Fibroblast of lung (primary cell): ENCODE data around the gene C21orf91. TPM values are rescaled to one million over a fixed set of nuclear protein-coding genes. Genes with fewer than 3 reads are reported as not detected.

Experiments used
- DNase-seq, 2 donors: peaks; one replicate each; pipeline versions ENCODE4 v3.0.0 to v3.0.0-alpha.2; 2010; ENCODE audit warnings: low read depth in 2 of 2
- H2AFZ ChIP-seq: 2 replicates; pipeline ENCODE4 v1.5.1; 2012; ENCODE audit warnings: low read length, control low read depth, inconsistent platforms
- H3K27ac ChIP-seq: 2 replicates; pipeline ENCODE4 v1.5.1; 2011; ENCODE audit warnings: low read length, control low read depth; ENCODE audit not compliant: insufficient read depth
- H3K27me3 ChIP-seq: 2 replicates; pipeline ENCODE4 v1.5.1; 2011; ENCODE audit warnings: mild to moderate bottlenecking, low read length; ENCODE audit not compliant: control insufficient read depth, insufficient read depth
- H3K36me3 ChIP-seq: 2 replicates; pipeline ENCODE4 v1.5.1; 2011; ENCODE audit warnings: low read length; ENCODE audit not compliant: control insufficient read depth, insufficient read depth
- H3K4me1 ChIP-seq: 2 replicates; pipeline ENCODE4 v1.5.1; 2011; ENCODE audit warnings: low read length; ENCODE audit not compliant: control insufficient read depth, insufficient read depth; ENCODE audit errors: extremely low read depth
- H3K4me2 ChIP-seq: 2 replicates; pipeline ENCODE4 v1.5.1; 2011; ENCODE audit warnings: low read length, control low read depth; ENCODE audit not compliant: insufficient read depth; ENCODE audit errors: extremely low read depth
- H3K4me3 ChIP-seq, 4 experiments: fragments of 200-600 bp in 1 of 4; sonication (generic) in 1 of 4; replicated peaks in 1 of 4; 2 replicates each; pipeline ENCODE4 v1.5.1; 2011 to 2016; ENCODE audit warnings: low read length in 4 of 4, low read depth in 3 of 4, mild to moderate bottlenecking in 3 of 4, control low read depth in 2 of 4, inconsistent platforms in 1 of 4, mixed read lengths in 1 of 4; ENCODE audit not compliant: insufficient read depth in 1 of 4; ENCODE audit errors: control extremely low read depth in 1 of 4
- H3K79me2 ChIP-seq: 2 replicates; pipeline ENCODE4 v1.5.1; 2012; ENCODE audit warnings: mild to moderate bottlenecking, low read length, inconsistent platforms; ENCODE audit not compliant: control insufficient read depth, insufficient read depth
- H3K9ac ChIP-seq: 2 replicates; pipeline ENCODE4 v1.5.1; 2011; ENCODE audit warnings: mild to moderate bottlenecking, low read length, control low read depth; ENCODE audit not compliant: insufficient read depth
- H3K9me3 ChIP-seq: 2 replicates; pipeline ENCODE4 v1.5.1; 2012; ENCODE audit warnings: low read depth, low read length; ENCODE audit not compliant: control insufficient read depth, insufficient read depth
- H4K20me1 ChIP-seq: 2 replicates; pipeline ENCODE4 v1.5.1; 2011; ENCODE audit warnings: low read length; ENCODE audit not compliant: control insufficient read depth, insufficient read depth; ENCODE audit errors: extremely low read depth
- EZH2 ChIP-seq: IDR thresholded peaks from 2 replicates; pipeline ENCODE4 v1.5.1; 2012; ENCODE audit warnings: low read length, control low read depth, mild to moderate bottlenecking; ENCODE audit errors: missing control alignments
- polyA plus RNA-seq, 2 donors: library from polyadenylated mRNA; depleted of rRNA in 1 of 2; stranded (reverse) in 1 of 2; unstranded in 1 of 2; fragments of >200 nt; gene quantifications; 2 replicates each; pipeline ENCODE4 v1.2.1, GENCODE V29; 2011 to 2012; ENCODE audit warnings: missing spikeins in 1 of 2
- total RNA-seq: library from RNA; depleted of rRNA; stranded (reverse); fragments of >200 nt; gene quantifications from 2 replicates; pipeline ENCODE4 v1.2.1, GENCODE V29; 2014
- TF ChIP-seq, protein P1 (sequence below), 2 donors: IDR thresholded peaks in 1 of 2; conservative IDR thresholded peaks in 1 of 2; 1 replicate in 1 of 2; 2 replicates in 1 of 2; pipeline ENCODE4 v1.5.1; 2011 to 2012; ENCODE audit warnings: low read length in 2 of 2, control low read depth in 1 of 2, inconsistent platforms in 1 of 2, low read depth in 1 of 2, mild to moderate bottlenecking in 1 of 2

The C21orf91 gene
- total and polyA plus RNA-seq, 2 donors (not counting 1 experiment from before 2014, with no cell fraction given): 11.0 to 13.9 TPM

DNA sequence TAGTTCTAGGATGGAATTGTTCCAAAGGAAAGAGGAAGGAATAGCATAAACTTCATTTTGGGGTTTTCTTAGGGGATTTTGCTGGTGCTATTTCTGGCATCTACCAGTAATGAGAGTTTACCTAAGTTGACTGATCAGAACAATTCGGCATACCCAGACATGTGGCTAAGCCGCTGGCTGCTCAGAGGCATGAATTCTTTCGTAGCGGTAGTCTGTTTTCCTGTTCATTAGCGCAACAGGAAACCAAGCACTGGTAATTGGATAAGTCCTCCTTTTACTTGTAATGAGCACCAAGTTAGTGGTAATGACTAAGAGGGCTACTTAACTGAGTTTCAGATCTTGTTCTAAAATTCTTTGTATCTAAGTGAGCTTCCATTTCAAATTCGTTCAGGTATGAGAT is 38.6 kb downstream of the C21orf91 start:
- DNase-seq: peak in 1 of 2 donors; percentile 8
- Histone ChIP-seq H3K4me2 (no peak overlapping the region), H2AFZ (no peak overlapping the region), H3K27ac (no peak overlapping the region), H3K9ac (no peak overlapping the region), H3K27me3 (no peaks in the 10 kb centered on the region), H3K79me2 (no peaks in the 10 kb centered on the region), H3K4me3 (no peak overlapping the region), H3K9me3 (no peaks in the 10 kb centered on the region), H4K20me1 (no peaks in the 10 kb centered on the region), H3K36me3 (no peaks in the 10 kb centered on the region), H3K4me1 (no peaks in the 10 kb centered on the region)
- TF ChIP-seq, protein P1, sequence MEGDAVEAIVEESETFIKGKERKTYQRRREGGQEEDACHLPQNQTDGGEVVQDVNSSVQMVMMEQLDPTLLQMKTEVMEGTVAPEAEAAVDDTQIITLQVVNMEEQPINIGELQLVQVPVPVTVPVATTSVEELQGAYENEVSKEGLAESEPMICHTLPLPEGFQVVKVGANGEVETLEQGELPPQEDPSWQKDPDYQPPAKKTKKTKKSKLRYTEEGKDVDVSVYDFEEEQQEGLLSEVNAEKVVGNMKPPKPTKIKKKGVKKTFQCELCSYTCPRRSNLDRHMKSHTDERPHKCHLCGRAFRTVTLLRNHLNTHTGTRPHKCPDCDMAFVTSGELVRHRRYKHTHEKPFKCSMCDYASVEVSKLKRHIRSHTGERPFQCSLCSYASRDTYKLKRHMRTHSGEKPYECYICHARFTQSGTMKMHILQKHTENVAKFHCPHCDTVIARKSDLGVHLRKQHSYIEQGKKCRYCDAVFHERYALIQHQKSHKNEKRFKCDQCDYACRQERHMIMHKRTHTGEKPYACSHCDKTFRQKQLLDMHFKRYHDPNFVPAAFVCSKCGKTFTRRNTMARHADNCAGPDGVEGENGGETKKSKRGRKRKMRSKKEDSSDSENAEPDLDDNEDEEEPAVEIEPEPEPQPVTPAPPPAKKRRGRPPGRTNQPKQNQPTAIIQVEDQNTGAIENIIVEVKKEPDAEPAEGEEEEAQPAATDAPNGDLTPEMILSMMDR (conservative IDR thresholded peaks at IDR 0.05 in 1 of 2, IDR thresholded peaks at IDR 0.05 in 1 of 2; ENCODE audit: low read depth in 1 of 2, low read length in 2 of 2): no peak
- TF ChIP-seq EZH2: no peak

DNA sequence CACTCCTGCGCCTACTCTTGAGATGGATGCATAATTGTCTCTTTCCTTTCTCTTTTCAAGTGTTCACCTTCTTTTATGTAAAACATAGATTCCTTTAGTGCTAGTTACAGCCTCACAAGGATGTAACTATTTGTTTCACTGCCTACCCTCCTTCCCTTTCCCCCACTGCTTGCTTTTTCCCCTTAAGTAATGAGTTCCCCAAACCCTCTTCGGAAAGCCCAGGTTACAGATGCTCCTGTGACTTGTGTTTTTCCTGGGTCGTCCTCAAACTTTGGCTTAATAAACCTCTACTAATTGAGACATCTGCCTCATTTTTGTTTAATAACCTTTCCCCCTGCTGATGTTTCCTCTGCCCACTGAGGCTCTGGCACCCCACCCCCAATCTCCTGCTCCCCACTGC is 39.2 kb downstream of the C21orf91 start:
- no peaks in the 10 kb centered on the region for H4K20me1 ChIP-seq
- TF ChIP-seq EZH2: no peak
- TF ChIP-seq, protein P1 (conservative IDR thresholded peaks at IDR 0.05 in 1 of 2, IDR thresholded peaks at IDR 0.05 in 1 of 2; ENCODE audit: low read depth in 1 of 2, low read length in 2 of 2): no peak
- no peaks in the 10 kb centered on the region for H3K36me3 ChIP-seq
- no peak overlapping the region for H3K4me3 ChIP-seq
- no peaks in the 10 kb centered on the region for H3K79me2 ChIP-seq
- H3K9me3 ChIP-seq: no peaks in the 10 kb centered on the region
- no peak for DNase-seq
- no peaks in the 10 kb centered on the region for H3K4me1 ChIP-seq
- no peak overlapping the region for H3K4me2 ChIP-seq
- H3K27me3 ChIP-seq: no peaks in the 10 kb centered on the region
- no peak overlapping the region for H3K27ac ChIP-seq
- no peak overlapping the region for H2AFZ ChIP-seq
- H3K9ac ChIP-seq: no peak overlapping the region

DNA sequence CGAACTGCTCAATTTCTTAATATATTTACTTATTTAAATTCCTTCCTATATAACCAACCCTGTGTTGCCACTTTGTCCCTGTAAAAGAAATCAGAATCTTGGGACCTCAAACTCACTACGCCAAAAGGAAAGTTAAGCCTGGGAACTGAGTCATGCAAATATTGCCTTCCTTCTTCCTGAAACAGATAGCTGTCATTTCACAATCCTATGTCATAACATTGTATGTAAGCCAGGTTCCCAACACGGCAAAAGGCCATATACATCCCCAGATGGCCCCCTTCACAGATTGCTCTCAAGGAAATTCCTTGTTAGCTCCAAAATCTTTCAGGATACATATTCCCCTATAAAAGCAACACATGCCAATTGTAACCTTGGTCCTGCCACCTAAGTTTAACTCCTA is 39.7 kb downstream of the C21orf91 start:
- Histone ChIP-seq H3K79me2 (no peaks in the 10 kb centered on the region), H3K4me3 (no peak overlapping the region), H3K9me3 (no peaks in the 10 kb centered on the region), H3K4me2 (no peak overlapping the region), H2AFZ (no peak overlapping the region), H3K9ac (no peak overlapping the region), H3K36me3 (no peaks in the 10 kb centered on the region), H3K27me3 (no peaks in the 10 kb centered on the region), H4K20me1 (no peaks in the 10 kb centered on the region), H3K4me1 (no peaks in the 10 kb centered on the region), H3K27ac (no peak overlapping the region)
- no peak for DNase-seq
- TF ChIP-seq EZH2: no peak
- TF ChIP-seq, protein P1 (conservative IDR thresholded peaks at IDR 0.05 in 1 of 2, IDR thresholded peaks at IDR 0.05 in 1 of 2; ENCODE audit: low read depth in 1 of 2, low read length in 2 of 2): no peak
